GM18868 (cell line): ENCODE results near the gene MYO1H.
"Not testable (repeated sequence)": the region's sequence is repeated elsewhere in the genome, so short reads cannot be mapped to it uniquely, and the experiment has no call there.

Experiments
- ATAC-seq: cut with Tn5 transposase; IDR thresholded peaks from one replicate; pipeline ENCODE4 v1.9.1; 2021; ENCODE audit warnings: mild to moderate bottlenecking, moderate library complexity; ENCODE audit not compliant: unreplicated experiment

The MYO1H gene

DNA sequence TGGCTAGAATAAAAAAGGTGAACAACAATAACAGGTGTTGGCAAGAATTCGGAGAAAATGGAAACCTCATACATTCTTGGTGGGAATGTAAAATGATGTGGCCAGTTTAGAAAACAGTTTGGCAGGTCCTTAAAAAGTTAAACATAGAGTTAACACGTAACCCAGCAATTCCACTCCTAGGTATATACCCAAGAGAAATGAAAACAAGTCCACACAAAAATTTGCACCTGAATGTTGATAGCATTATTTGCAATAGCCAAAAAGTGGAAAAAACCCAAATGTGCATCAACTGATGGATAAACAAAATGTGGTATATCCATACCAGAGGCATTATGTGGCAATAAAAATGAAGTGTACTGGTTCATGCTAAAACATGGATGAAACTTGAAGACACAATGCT, 2.3 kb upstream of the MYO1H start:
- no peak for ATAC-seq

DNA sequence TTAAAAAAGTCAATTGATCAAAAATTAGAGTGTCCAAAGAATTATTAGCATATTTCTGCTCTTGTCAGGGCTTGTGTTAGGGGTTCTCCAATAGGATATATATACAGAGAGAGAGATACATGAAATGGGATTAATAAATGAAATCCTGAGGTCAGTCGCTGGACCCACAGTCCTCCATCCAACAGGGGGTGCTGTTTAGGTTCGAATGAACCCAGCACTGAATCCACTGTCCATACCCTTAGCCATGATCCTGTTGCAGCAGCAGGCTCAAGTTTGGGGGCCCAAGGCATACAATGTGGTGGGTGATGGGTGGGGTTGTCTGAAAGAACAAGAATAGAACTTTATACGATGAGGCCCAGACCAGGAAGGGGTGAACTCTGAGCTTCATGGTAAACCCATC, 780 bp upstream of the MYO1H start:
- ATAC-seq: no peak

DNA sequence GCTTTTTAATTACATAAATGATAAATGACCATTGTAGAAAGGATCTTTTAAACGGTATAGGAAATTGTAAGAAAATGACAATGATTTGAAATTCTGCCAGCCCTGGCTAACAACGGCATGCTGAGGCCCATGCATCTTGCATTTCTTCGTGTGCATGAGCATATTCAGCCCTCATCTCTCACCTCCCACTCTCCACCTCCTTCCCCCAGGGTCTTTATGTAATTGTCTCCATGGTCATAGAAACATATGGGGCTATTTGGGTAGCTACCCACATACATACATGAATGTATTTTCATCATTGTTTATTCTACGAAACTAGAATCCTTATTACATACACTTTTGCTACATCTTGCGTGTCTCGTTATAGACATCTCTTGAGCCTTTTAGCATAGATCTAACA, 4.5 kb downstream of the MYO1H start:
- ATAC-seq: no peak

DNA sequence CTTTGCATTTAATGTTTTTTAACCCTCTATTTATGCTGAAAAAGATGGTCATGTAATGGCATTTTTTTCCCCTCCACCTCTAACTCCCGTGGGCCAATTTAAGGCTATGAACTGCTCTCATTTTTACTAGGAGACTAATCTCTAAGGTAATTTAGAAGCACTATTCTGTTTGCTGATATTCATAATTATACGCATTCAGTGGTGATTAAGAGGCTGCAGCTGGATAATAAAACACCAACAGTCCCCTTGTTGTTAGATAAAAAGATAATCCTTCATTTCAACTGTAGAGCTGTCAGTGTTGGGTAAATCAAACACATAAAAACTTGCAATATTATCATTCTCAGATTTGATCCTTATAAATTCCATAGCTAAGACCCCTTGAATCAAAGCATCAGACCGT, 8.9 kb downstream of the MYO1H start:
- no peak for ATAC-seq

DNA sequence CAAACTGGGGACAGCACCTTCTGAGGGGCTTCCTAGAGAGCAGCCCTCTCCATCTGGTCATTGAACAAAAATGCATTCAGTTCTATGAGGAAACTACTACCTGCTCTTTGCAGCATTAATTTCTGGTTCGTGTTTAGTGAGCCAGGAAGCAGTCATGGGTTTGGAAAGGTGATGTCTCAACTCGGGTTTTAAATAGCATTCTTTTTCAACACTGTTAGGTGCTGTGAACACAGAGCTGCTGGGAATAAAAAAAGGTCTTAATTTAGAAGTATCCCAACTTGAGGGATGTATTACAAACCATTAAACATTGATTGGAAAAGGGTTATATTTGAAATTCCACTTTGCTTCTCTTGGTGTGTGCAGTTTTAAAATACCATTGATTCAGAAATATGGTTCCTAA, 9.3 kb downstream of the MYO1H start:
- ATAC-seq: no peak

DNA sequence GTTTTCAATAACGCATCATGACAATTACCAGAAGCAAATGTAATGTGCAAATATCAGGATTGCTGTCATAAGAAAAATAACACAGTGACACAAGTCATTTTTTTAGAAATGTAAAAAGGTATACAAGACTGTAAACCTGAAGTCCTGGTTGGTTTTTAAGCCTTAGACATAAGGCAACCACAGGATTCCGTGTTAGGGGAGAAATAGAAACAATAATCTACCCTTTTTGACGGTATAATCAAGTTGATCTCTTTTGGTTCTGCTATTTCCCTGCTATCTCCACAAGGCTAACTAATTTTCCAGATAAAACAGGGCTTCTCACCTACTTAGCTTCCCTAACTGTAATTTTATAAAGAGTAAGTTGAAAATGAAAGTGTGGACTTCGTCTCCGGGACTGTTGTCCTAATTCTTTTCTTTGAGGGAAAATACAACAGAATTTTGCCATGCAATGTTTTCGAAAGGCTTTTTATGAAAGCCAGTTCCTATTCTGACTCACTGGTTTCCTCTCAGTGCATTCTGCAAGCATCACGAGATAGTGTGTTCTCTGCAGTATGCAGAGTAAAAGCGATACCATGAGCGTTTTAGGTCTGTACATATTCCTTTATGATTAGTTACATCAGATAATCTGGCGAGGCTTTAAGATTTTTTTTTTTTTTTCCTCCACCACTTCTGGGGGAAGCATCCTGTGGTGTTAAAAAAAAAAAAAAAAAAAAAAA, 10.6 kb downstream of the MYO1H start:
- peak; percentile 98 for ATAC-seq

DNA sequence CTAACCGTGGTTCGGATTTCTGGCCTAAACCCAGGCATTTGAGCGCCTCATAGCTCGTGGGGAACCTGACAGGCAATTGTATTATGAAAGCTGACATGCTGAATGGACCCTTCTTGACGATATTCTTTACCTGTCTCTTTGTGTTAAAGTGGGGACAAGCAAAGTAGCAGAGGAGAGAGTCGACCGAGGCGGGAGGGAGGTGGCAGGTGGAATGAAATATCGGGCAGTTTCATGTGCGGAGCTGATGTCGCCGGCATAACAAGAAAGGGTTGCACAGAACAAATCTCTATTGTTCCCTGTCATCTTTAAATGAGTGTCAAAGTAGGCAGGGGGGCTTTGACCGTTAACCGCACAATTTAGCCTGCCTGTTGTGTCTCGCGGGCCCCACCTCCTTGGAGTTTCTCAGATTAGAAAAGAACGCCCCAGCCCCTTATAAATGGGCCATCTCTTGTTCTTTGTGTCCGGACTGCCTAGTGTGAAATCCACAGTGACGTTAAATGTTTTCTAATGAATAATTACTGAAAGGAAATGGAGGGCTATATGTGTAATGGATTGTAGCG, 11.5 kb downstream of the MYO1H start:
- no peak for ATAC-seq

DNA sequence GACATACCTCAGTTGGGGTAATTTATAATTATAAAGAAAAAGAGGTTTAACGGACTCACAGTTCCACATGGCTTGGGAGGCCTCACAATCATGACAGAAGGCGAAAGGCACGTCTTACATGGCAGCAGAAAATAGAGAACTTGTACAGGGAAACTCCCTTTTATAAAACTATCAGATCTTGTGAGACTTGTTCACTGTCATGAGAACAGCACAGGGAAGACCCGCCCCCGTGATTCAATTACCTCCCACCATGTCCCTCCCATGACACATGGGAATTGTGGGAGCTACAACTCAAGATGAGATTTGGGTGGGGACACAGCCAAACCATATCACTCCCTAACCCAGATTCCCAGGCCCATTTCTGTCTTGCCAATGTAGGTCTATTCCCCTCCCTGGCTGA, 22.1 kb downstream of the MYO1H start:
- ATAC-seq: no peak

DNA sequence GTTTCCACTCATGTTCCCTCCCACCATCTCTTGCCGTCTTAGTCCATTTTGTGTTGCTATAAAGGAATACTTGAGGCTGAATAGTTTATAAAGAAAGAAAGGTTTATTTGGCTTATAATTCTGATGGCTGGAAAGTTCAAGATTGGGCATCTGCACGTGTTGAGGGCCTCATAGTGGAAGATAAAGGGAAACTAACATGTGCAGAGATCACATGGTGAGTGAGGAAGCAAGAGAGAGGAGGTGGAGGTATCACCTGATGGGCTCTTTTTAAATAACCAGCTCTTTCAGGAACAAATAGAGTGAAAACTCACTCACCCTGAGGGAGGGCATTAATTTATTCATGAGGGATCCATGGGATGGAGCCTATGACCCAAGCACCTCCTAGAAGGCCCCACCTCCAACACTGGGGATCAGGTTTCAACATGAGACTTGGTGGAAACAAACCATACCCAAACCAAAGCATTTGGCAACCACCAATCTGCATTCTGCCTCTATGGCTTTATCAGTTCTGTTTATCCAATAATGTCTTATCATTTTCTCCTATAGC, 29.5 kb downstream of the MYO1H start:
- no peak for ATAC-seq

DNA sequence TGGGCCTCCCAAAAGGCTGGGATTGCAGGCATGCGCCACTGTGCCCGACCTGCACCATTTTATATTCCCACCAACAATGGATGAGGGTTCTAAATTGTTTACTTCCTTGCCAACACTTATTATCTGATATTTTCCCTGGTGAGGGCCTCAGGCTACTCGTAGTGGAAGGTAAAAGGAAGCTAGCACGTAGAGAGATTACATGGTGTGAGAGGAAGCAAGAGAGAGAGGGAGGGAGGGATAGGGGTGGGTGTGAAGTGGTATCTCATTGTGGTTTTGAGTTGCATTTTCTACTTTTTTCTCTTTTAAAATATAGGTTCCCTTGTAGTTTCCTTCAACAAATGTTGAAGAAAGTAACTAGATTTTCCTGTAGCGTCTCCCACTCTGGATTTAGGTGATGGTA, 30.9 kb downstream of the MYO1H start:
- ATAC-seq: no peak

DNA sequence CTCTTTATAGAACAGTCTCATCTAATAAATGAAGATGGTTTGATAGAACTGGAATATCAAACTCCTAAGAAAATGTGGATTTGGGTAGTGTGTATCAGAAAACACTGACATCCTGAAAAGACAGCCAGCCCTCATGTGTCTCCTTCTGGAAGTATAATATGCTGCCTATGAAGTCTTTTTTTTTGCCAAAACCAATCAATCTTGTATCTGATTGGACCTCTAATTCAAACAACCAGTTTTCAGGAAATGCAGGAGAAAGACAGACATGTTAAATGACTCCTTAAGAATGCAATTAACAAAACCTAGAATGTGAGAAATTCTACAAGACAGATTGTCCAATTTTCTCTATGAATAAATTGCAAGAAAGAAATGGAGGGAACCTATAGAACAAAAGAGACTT, 34.3 kb downstream of the MYO1H start:
- ATAC-seq: no peak

DNA sequence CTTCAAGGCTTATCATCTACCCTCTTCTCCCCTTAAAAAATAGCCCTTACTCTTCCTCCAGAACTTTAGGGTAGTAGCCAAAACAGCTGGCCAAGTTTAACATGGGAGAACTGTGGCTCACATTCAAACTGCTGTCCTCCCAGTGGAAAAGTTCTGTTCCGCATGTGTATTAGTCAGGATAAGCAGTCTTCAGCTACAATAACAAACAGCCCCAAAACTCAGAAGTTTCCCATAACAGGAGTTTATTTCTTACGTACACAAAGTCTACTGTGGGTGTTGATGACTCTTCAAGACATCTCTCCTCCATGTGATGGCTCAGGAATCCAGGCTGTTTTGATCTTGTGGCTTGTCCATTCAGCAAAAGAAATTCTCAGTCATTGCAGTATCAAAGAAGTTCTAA, 35.5 kb downstream of the MYO1H start:
- no peak for ATAC-seq

DNA sequence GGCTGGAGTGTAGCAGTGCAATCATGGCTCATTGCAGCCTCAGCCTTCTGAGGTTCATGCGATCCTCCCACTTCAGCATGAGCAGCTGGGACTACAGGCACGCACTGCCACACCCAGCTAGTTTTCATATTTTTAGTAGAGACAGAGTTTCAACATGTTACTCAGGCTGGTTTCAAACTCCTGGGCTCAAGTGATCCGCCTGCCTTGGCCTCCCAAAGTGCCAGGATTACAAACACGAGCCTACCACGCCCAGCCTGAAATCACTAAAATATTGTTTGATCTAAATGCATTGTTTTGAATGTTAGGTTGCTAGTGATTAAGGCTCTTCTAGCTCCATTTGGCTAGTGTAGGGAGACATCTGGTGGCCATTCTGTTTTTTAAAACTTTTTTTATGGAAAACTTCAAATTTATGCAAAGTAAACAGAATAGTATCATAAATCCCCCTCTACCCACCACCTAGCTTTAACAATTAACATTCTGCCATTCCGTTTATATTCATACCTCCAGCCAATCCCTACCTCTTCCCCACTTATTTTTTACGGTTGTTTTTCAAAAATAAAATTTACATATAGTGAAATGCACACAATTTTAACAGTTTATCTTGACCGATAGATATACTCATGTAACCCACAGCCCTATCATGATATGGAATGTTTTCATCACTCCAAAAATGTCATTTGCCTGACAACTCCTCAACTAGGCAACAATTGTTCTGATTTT, 37.8 kb downstream of the MYO1H start:
- ATAC-seq: no peak

DNA sequence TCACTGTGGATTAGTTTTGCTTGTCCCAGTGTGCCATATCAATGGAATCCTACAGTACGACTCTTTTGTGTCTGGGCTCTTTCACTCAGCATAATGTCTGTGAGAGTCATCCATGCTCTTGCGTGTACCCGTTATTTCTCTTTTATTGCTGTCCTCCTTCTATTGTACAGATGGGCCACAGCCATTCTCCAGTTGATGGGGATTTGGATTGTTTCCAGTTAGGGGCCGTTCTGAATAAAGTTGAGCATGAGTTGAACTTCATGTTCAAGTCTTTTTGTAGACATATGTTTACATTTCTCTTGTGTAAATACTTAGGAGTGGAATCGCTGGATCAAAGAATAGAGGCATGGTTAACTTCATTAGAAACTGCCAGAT, 38.3 kb downstream of the MYO1H start:
- ATAC-seq: no peak

DNA sequence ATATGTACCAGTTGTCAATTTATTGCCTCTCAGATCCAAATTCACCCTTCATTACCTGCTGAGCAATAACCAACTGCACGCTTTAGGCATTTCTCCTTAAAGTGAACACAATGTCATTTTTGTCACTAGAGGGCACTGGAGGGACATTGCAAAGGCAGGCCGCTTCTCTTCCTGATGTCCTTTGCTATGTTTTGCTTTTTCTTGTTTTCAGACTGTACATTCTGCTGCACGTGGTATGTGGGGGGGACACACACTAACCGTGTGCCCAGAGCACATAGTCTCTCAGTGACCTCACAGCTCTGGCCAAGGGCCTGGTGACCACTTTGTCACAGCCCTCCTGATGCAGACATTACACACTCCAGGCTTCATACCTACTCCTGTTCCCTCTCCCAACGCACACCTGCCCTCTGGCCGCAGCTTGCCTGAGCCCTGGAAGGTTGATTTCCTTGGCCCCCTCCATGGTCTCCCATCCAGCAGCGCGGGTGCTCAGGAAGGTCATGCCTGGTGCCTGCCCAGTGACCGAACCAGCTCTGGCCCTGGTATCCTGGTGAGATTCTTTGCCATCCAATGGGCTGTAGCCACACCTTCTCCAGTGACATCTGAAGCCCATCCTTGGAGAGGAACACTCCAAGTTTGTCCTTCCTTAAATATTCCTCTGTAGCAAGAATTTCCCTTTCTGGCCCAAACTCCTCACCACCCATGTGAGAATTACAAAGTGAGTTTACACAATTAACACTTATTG, 39.9 kb downstream of the MYO1H start:
- ATAC-seq: no peak

DNA sequence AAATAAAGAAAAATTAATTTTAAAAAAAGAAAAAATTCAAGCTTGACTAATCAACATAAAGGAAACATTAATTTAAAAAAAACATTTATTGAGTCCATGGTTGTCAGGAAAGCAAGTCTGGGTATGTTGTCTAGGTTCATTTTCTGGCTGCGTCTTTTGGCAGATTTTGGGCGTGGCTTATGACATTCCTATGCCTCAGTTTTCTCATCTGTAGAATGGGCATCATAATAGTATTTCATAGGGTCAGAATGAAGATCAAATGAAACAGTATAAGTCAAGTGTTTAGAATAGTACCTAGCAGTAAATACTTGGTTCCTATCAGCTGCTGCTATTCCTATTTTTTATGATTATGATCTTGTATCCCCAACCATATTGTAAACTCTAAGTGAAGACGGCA, 40.5 kb downstream of the MYO1H start:
- no peak for ATAC-seq

DNA sequence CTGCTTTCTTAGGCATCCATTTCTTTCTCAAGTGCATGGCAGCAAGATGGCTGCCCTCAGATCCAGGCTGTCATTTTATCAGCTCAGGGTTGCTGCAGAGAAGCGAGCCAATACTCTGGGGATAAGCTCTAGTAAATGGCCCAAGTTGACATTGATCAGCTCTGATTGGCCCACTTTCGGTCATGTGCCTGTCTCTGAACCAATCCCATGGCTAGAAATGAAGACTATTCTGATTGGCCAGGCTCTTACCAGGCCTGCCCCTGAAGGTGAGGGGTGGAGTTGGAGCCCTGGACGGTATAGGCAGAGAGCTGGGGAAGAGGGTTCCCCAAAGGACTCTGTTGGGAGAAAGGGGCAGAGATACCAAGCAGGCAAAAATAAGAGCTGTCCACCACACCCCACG, 41.4 kb downstream of the MYO1H start:
- no peak for ATAC-seq

DNA sequence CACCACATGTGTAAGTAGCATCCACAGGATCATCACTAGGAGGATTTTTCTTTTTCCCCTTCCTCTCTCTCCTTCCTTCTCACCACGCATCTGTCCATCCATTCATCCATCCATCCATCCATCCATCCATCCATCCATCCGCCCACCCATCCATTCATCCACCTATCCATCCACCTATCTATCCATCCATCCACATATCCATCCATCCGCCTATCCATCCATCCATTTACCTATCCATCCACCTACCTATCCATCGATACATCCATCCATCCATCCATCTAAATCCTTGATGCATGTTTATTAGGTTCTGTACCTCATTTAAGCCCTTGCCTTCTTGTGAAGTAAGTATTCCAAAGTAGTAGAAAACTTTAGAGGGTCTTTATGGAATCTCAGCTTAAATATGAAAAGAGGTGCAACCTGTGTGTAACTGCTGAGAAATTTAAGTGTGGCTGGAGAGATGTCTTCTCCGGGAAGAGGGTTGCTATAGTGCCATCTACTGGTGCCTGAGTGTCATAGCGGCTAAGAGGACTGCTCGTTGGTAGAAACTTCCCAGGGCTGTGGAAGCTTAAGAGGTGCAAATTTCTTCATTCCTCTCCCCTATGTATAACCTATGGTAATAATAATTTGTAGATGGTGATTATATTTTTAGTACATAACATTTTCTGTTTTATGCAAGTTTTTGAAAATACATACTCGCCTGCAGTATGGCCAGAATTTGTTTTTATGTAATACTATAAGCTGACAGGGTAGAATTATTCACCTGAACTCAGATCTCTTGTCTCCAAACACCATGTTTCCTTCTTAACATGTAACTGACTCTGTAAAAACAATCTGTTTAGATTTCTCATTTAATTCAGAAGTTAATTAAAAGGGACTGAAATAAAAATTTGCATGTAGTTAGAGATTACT, 46.0 kb downstream of the MYO1H start:
- ATAC-seq: no peak

DNA sequence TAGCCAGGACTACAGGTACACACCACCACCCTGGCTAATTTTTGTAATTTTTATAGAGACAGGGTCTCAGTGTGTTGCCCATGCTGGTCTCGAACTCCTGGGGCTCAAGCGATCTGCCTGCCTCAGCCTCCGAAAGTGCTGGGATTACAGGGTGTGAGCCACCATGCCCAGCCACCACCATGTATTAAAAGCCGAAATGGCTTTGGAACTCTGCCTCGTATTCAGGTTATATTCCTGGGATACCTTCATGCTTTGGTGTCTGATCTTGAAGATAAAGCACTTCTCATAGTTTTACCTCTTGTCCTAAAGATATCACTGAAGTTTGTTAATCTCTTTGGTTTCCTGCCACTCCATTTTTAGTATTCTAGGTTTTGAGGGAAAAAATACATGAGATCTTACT, 47.2 kb downstream of the MYO1H start:
- no peak for ATAC-seq

DNA sequence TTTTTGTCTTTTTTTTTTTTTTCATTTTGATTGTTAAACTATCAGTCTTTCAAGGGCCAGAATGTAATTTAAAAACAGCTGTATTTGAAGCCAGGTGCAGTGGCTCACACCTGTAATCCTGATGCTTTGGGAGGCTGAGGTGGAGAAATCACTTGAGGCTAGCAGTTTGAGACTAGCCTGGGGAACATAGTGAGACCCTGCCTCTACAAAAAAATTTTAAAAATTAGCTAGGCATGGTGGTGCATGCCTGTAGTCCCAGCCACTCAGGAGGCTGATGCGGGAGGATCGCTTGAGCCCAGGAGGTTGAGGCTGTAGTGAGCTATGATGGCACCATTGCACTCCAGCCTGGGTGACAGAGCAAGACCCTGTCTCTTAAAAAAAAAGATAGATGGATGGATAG, 57.1 kb downstream of the MYO1H start:
- not testable (repeated sequence) for ATAC-seq
